Testis (tissue), 3 donors: ENCODE data around the gene GLI2. TPM values are rescaled to one million over a fixed set of nuclear protein-coding genes. Genes with fewer than 3 reads are reported as not detected.

Source experiments
- DNase-seq: peaks from one replicate; pipeline ENCODE4 v3.0.0-alpha.2; 2019
- H3K27ac ChIP-seq, 2 donors: fragments of 200-600 bp; sonication (generic); one replicate each; pipeline ENCODE4 v1.5.1; 2019
- H3K27me3 ChIP-seq: fragments of 200-600 bp; sonication (generic); one replicate; pipeline ENCODE4 v1.5.1; 2019
- H3K36me3 ChIP-seq: fragments of 200-600 bp; sonication (generic); one replicate; pipeline ENCODE4 v1.5.1; 2017; ENCODE audit warnings: low read depth; ENCODE audit errors: missing control alignments
- H3K4me1 ChIP-seq: fragments of 200-600 bp; sonication (generic); one replicate; pipeline ENCODE4 v1.5.1; 2019
- H3K4me3 ChIP-seq, 2 donors: fragments of 200-600 bp; sonication (generic); one replicate each; pipeline ENCODE4 v1.5.1; 2017 to 2019
- H3K9me3 ChIP-seq: fragments of 200-600 bp; sonication (generic); one replicate; pipeline ENCODE4 v1.5.1; 2017
- CTCF ChIP-seq, 3 experiments: fragments of 450-650 bp in 2 of 3; fragments of 200-600 bp in 1 of 3; sonication (generic) in 1 of 3; IDR thresholded peaks; one replicate each; pipeline ENCODE4 v1.5.1; 2016 to 2019; ENCODE audit warnings: antibody characterized with exemption in 3 of 3, mild to moderate bottlenecking in 2 of 3, moderate library complexity in 1 of 3
- POLR2A ChIP-seq: fragments of 450-650 bp; IDR thresholded peaks from one replicate; pipeline ENCODE4 v1.6.1; 2017; ENCODE audit warnings: antibody characterized with exemption, mild to moderate bottlenecking, moderate library complexity
- WGBS, 2 donors: methylation state at CpG; one replicate each; pipeline ENCODE4 v1.1.5; 2018; 5-methylcytosine and 5-hydroxymethylcytosine counted together
- intact Hi-C: fragments of 100-400 bp; cut with DNase I; formaldehyde crosslinking; loops from one replicate; pipeline ENCODE4 v1.15.1; 2023; ENCODE audit warnings: low total_unique reads
- polyA plus RNA-seq: library from polyadenylated mRNA; stranded (reverse); fragments of 350-450 nt; fragmentation: Illumina TruSeq; extraction: RNeasy Lipid Tissue Mini Kit (QIAGEN cat#74804); gene quantifications from one replicate; pipeline ENCODE4 v1.2.3, GENCODE V29; 2014; ENCODE audit warnings: low read depth, low replicate concordance; ENCODE audit not compliant: insufficient read depth
- total RNA-seq, 2 donors: library from RNA; depleted of rRNA; stranded (reverse); fragments of >200 nt; gene quantifications; one replicate each; pipeline ENCODE4 v1.2.3, GENCODE V29; 2016

The GLI2 gene
- total and polyA plus RNA-seq, 3 donors from 2014 or later = 5.1 to 21.4 (median 16.5) TPM

DNA sequence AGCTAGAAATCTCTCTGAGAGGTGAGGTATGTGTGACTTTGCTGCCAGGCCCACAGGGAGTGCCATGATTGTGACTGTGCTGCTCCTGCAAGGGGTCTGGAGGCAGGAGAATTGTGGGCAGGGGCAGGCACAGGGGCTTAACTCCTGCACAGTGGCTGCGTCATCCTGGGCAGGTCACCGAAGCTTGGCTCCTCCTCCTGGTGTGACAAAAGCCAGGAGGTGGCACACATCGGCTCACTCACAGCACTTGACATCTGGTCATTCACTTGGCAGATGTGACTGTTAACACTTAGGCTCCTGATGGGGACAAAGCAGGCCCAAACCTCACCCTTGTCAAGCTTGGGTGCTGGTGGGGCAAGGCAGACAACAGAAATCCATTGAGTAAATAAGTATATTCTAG lies 36.4 kb upstream of the GLI2 start:
- no peak for DNase-seq
- no peaks in the 10 kb centered on the region for H3K36me3 ChIP-seq
- H3K9me3 ChIP-seq = no peaks in the 10 kb centered on the region
- no peak for TF ChIP-seq POLR2A
- no peak for TF ChIP-seq CTCF (IDR thresholded peaks at IDR 0.05)
- H3K27ac ChIP-seq = no peak overlapping the region
- no peaks in the 10 kb centered on the region for H3K27me3 ChIP-seq
- 89 to 100% methylated on average over 1 to 3 of the region's 3 CpGs for WGBS, 2 donors
- no peaks in the 10 kb centered on the region for H3K4me1 ChIP-seq
- H3K4me3 ChIP-seq = no peak overlapping the region
- intact Hi-C loops = no loop called here

DNA sequence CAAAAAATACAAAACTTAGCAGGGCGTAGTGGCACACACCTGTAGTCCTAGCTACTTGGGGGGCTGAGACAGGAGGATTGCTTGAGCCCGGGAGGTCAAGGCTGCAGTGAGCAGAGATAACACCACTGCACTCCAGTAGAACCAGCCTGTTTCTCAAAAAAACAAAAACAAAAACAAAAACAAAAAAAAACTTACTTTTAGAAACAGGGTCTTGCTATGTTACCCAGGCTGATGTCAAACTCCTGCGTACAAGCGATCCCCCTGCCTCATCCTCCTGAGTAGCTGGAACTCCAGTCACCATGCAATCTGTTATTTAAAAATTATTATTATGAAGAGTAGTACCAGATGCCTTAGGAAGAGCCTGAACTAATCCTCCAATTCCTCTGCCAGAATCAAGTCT lies 35.0 kb upstream of the GLI2 start:
- no peak for DNase-seq
- no peak for TF ChIP-seq POLR2A
- no peak for TF ChIP-seq CTCF (IDR thresholded peaks at IDR 0.05)
- intact Hi-C loops = no loop called here
- Histone ChIP-seq H3K4me1 (no peaks in the 10 kb centered on the region), H3K27me3 (no peaks in the 10 kb centered on the region), H3K9me3 (no peaks in the 10 kb centered on the region), H3K36me3 (no peaks in the 10 kb centered on the region), H3K27ac (no peak overlapping the region), H3K4me3 (no peak overlapping the region)
- WGBS, 2 donors = 88 to 90% methylated on average over 4 of the region's 4 CpGs

- Histone ChIP-seq H3K36me3 (no peaks in the 10 kb centered on the region), H3K4me3 (no peak overlapping the region), H3K4me1 (no peaks in the 10 kb centered on the region), H3K27ac (no peak overlapping the region), H3K9me3 (no peaks in the 10 kb centered on the region), H3K27me3 (no peaks in the 10 kb centered on the region)
- DNase-seq = no peak
- WGBS, 2 donors = 83 to 89% methylated on average over 4 to 7 of the region's 7 CpGs
- intact Hi-C loops = no loop called here
- TF ChIP-seq CTCF (IDR thresholded peaks at IDR 0.05) (no peak), POLR2A (no peak)
These were observed 34.6 kb upstream of the GLI2 start for GRCh38 chr2:120701096-120701495.

DNA sequence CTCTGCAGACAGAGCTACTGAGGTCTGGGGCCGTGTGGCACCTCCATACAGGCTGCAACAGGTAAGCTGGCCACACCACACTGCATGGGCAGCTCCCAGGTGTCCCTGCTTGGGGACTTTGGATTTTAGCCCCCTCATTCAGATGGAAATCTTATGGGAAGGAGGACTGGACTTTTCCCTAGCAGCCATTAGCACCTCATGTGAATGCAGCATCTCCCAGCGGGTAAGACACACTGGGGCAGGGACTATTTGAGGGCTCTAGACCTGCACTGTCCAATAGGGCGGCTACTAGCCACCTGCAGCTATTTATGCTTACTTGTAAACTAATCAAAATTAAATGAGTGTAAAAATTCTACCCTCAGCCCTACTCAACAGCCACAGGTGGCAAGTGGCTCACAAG lies 34.2 kb upstream of the GLI2 start:
- intact Hi-C loops = no loop called here
- Histone ChIP-seq H3K4me3 (no peak overlapping the region), H3K9me3 (no peaks in the 10 kb centered on the region), H3K36me3 (no peaks in the 10 kb centered on the region), H3K4me1 (no peaks in the 10 kb centered on the region), H3K27me3 (no peaks in the 10 kb centered on the region), H3K27ac (no peak overlapping the region)
- DNase-seq = no peak
- WGBS, 2 donors = 80 to 96% methylated on average over 1 to 3 of the region's 3 CpGs
- TF ChIP-seq CTCF (IDR thresholded peaks at IDR 0.05) (no peak), POLR2A (no peak)

GRCh38 chr2:120702061-120702460 lies 33.6 kb upstream of the GLI2 start:
- TF ChIP-seq CTCF (IDR thresholded peaks at IDR 0.05) (no peak), POLR2A (no peak)
- Histone ChIP-seq H3K4me1 (no peaks in the 10 kb centered on the region), H3K9me3 (no peaks in the 10 kb centered on the region), H3K4me3 (no peak overlapping the region), H3K36me3 (no peaks in the 10 kb centered on the region), H3K27me3 (no peaks in the 10 kb centered on the region), H3K27ac (no peak overlapping the region)
- intact Hi-C loops = no loop called here
- no peak for DNase-seq
- WGBS, 2 donors = 60 to 70% methylated on average over 7 of the region's 7 CpGs
